SH-SY5Y (cell line): Measurements from ENCODE around the gene TMEM115.

Experiments
- GATA2 ChIP-seq: IDR thresholded peaks from 2 replicates; pipeline ENCODE4 v1.6.1; 2011; ENCODE audit warnings: mild to moderate bottlenecking, low read depth, low read length
- GATA3 ChIP-seq: IDR thresholded peaks from 2 replicates; pipeline ENCODE4 v1.6.1; 2011; ENCODE audit warnings: low read depth, mild to moderate bottlenecking, low read length, moderate library complexity

DNA sequence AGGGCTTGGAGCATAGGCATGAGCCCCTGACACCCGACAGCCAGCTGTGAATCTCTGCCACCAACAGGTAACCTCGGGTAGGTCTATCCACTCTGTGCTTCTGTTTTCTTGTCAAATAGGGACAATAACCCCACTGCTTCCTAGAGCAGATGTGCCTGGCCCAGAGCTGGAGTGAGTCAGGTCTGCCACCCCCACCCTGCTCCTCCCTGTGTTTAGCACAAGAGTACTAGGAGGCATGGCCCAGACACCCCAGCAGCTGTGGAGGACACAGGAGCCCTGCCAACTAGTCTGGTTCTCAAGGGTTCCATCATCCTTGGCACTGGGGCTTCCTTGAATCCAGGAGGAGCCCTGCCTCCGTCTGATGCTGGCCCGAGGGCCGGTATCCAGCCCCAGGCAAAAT, 33.7 kb upstream of the TMEM115 start:
- no peak for TF ChIP-seq GATA3
- no peak for TF ChIP-seq GATA2
